ENCODE data around the gene KIF22.

The KIF22 gene

GRCh38 chr16:29844575-29845331 lies 54.2 kb downstream of the KIF22 start:
- no peak for DNase-seq
- Histone ChIP-seq H3K4me2 (ENCODE audit: low read depth, low read length) (no peak overlapping the region), H3K79me2 (ENCODE audit: low read length) (no peaks in the 10 kb centered on the region), H4K20me1 (ENCODE audit: insufficient read depth, low read length) (no peaks in the 10 kb centered on the region), H3K9ac (ENCODE audit: low read length) (no peak overlapping the region), H3K36me3 (replicated peaks; ENCODE audit: insufficient read depth, low read length) (no peaks in the 10 kb centered on the region), H3K4me1 (ENCODE audit: low read length) (no peaks in the 10 kb centered on the region), H3K27ac (ENCODE audit: low read length) (no peak overlapping the region), H2AFZ (ENCODE audit: low read length) (no peak overlapping the region), H3K27me3 (replicated peaks; ENCODE audit: insufficient read depth, low read length) (no peaks in the 10 kb centered on the region), H3K9me2 (replicated peaks; ENCODE audit: insufficient read depth, low read length) (no peaks in the 10 kb centered on the region), H3K4me3 (ENCODE audit: low read length) (no peak overlapping the region), H3F3A (ENCODE audit: insufficient read depth, low read length) (no peaks in the 10 kb centered on the region), H3K9me3 (replicated peaks; ENCODE audit: insufficient read depth, low read length) (no peaks in the 10 kb centered on the region)
- TF ChIP-seq CTCF (IDR thresholded peaks at IDR 0.05; ENCODE audit: low read length) (no peak), EZH2phosphoT487 (IDR thresholded peaks at IDR 0.05; ENCODE audit: low read length) (no peak), EZH2 (optimal IDR thresholded peaks at IDR 0.05; ENCODE audit: low read depth, low read length) (no peak)

- H3K79me2 ChIP-seq (ENCODE audit: low read length): no peaks in the 10 kb centered on the region
- no peaks in the 10 kb centered on the region for H3K4me1 ChIP-seq (ENCODE audit: low read length)
- H3K4me3 ChIP-seq (ENCODE audit: low read length): no peak overlapping the region
- no peaks in the 10 kb centered on the region for H3K9me3 ChIP-seq (replicated peaks; ENCODE audit: insufficient read depth, low read length)
- H3K36me3 ChIP-seq (replicated peaks; ENCODE audit: insufficient read depth, low read length): no peaks in the 10 kb centered on the region
- H3K9ac ChIP-seq (ENCODE audit: low read length): no peak overlapping the region
- H3K27me3 ChIP-seq (replicated peaks; ENCODE audit: insufficient read depth, low read length): no peaks in the 10 kb centered on the region
- H3K9me2 ChIP-seq (replicated peaks; ENCODE audit: insufficient read depth, low read length): no peaks in the 10 kb centered on the region
- TF ChIP-seq EZH2 (optimal IDR thresholded peaks at IDR 0.05; ENCODE audit: low read depth, low read length) (no peak), CTCF (IDR thresholded peaks at IDR 0.05; ENCODE audit: low read length) (no peak), EZH2phosphoT487 (IDR thresholded peaks at IDR 0.05; ENCODE audit: low read length) (no peak)
- H3K27ac ChIP-seq (ENCODE audit: low read length): no peak overlapping the region
- no peak overlapping the region for H2AFZ ChIP-seq (ENCODE audit: low read length)
- H3F3A ChIP-seq (ENCODE audit: insufficient read depth, low read length): no peaks in the 10 kb centered on the region
- H3K4me2 ChIP-seq (ENCODE audit: low read depth, low read length): no peak overlapping the region
- no peaks in the 10 kb centered on the region for H4K20me1 ChIP-seq (ENCODE audit: insufficient read depth, low read length)
- no peak for DNase-seq
Measured at GRCh38 chr16:29845656-29846055, 55.1 kb downstream of the KIF22 start.

- H3K4me2 ChIP-seq (ENCODE audit: low read depth, low read length): no peak overlapping the region
- no peaks in the 10 kb centered on the region for H3K9me3 ChIP-seq (replicated peaks; ENCODE audit: insufficient read depth, low read length)
- no peaks in the 10 kb centered on the region for H3K79me2 ChIP-seq (ENCODE audit: low read length)
- no peak overlapping the region for H3K9ac ChIP-seq (ENCODE audit: low read length)
- peak; percentile 92 for TF ChIP-seq CTCF (IDR thresholded peaks at IDR 0.05; ENCODE audit: low read length)
- no peak for TF ChIP-seq EZH2 (optimal IDR thresholded peaks at IDR 0.05; ENCODE audit: low read depth, low read length)
- no peak overlapping the region for H2AFZ ChIP-seq (ENCODE audit: low read length)
- H3K36me3 ChIP-seq (replicated peaks; ENCODE audit: insufficient read depth, low read length): no peaks in the 10 kb centered on the region
- H3K27ac ChIP-seq (ENCODE audit: low read length): no peak overlapping the region
- H3F3A ChIP-seq (ENCODE audit: insufficient read depth, low read length): no peaks in the 10 kb centered on the region
- DNase-seq: peak; percentile 70
- H3K4me3 ChIP-seq (ENCODE audit: low read length): no peak overlapping the region
- no peaks in the 10 kb centered on the region for H4K20me1 ChIP-seq (ENCODE audit: insufficient read depth, low read length)
- no peaks in the 10 kb centered on the region for H3K9me2 ChIP-seq (replicated peaks; ENCODE audit: insufficient read depth, low read length)
- H3K4me1 ChIP-seq (ENCODE audit: low read length): no peaks in the 10 kb centered on the region
- H3K27me3 ChIP-seq (replicated peaks; ENCODE audit: insufficient read depth, low read length): no peaks in the 10 kb centered on the region
Measured at GRCh38 chr16:29848420-29849297, 58.1 kb downstream of the KIF22 start.

All from MM.1S (cell line).